K562 (cell line): Measurements from ENCODE around the gene WFIKKN1. TPM values are rescaled to one million over a fixed set of nuclear protein-coding genes. Genes with fewer than 3 reads are reported as not detected.

Experiments used
- ARID2 ChIP-seq: fragments of 450-650 bp; IDR thresholded peaks from 2 replicates; pipeline ENCODE4 v1.6.1; 2017; ENCODE audit warnings: antibody characterized with exemption, mild to moderate bottlenecking
- KAT8 ChIP-seq: fragments of 450-650 bp; IDR thresholded peaks from 2 replicates; pipeline ENCODE4 v1.6.1; 2016; ENCODE audit warnings: low read depth, mild to moderate bottlenecking
- KLF10 ChIP-seq: fragments of 250-450 bp; sonication (Bioruptor Pico); IDR thresholded peaks from 2 replicates; pipeline ENCODE4 v1.6.1; 2021; ENCODE audit warnings: matching md5 sums
- NCOR1 ChIP-seq: fragments of 450-650 bp; IDR thresholded peaks from 2 replicates; pipeline ENCODE4 v1.6.1; 2016; ENCODE audit warnings: mild to moderate bottlenecking, moderate library complexity
- PHB ChIP-seq: fragments of 250-450 bp; sonication (Bioruptor Pico); IDR thresholded peaks from 2 replicates; pipeline ENCODE4 v1.5.0; 2021
- POLR3G ChIP-seq: IDR thresholded peaks from 2 replicates; pipeline ENCODE4 v1.6.1; 2011; ENCODE audit not compliant: insufficient read length, insufficient replicate concordance; ENCODE audit errors: extremely low read depth
- RBM14 ChIP-seq: fragments of 200-400 bp; formaldehyde crosslinking; IDR thresholded peaks from 2 replicates; pipeline ENCODE4 v1.6.1; 2018; ENCODE audit warnings: low read depth, mild to moderate bottlenecking, low read length, moderate library complexity, borderline replicate concordance; ENCODE audit not compliant: insufficient read depth
- RNF2 ChIP-seq: sonication (generic); IDR thresholded peaks from 2 replicates; pipeline ENCODE4 v1.6.1; 2016
- TCF15 ChIP-seq: fragments of 250-450 bp; sonication (Bioruptor Pico); IDR thresholded peaks from 2 replicates; pipeline ENCODE4 v1.8.0; 2022; ENCODE audit warnings: moderate library complexity, mild to moderate bottlenecking, inconsistent platforms
- TEAD2 ChIP-seq: fragments of 450-650 bp; IDR thresholded peaks from 2 replicates; pipeline ENCODE4 v1.6.1; 2016; ENCODE audit warnings: missing genetic modification characterization, control low read depth, missing compliant biosample characterization
- UBTF ChIP-seq, 2 experiments: IDR thresholded peaks; 2 replicates each; pipeline ENCODE4 v1.6.1; 2012; ENCODE audit warnings: improper control_type of control experiment in 2 of 2, low read depth in 2 of 2, low read length in 2 of 2, borderline replicate concordance in 1 of 2
- ZBTB11 ChIP-seq, 3 experiments: fragments of 200-800 bp in 1 of 3; fragments of 250-450 bp in 1 of 3; fragments of 450-650 bp in 1 of 3; sonication (Bioruptor Pico) in 1 of 3; sonication (Bioruptor generic) in 1 of 3; formaldehyde crosslinking in 1 of 3; IDR thresholded peaks; 2 replicates each; pipeline versions ENCODE4 v1.6.1 to v1.8.0; 2016 to 2022; ENCODE audit warnings: mild to moderate bottlenecking in 2 of 3, missing genetic modification characterization in 2 of 3, missing compliant biosample characterization in 1 of 3, moderate library complexity in 1 of 3
- ZNF140 ChIP-seq: fragments of 250-450 bp; sonication (Bioruptor Pico); IDR thresholded peaks from 2 replicates; pipeline ENCODE4 v1.8.0; 2021; ENCODE audit warnings: moderate library complexity, mild to moderate bottlenecking, inconsistent platforms
- ZNF316 ChIP-seq: fragments of 450-650 bp; IDR thresholded peaks from 2 replicates; pipeline ENCODE4 v1.6.1; 2016
- ZNF609 ChIP-seq: sonication (generic); formaldehyde crosslinking; IDR thresholded peaks from 2 replicates; pipeline ENCODE4 v1.8.1; 2023; ENCODE audit warnings: missing genetic modification reagents, mild to moderate bottlenecking, borderline replicate concordance
- ZSCAN29 ChIP-seq: fragments of 450-650 bp; IDR thresholded peaks from 2 replicates; pipeline ENCODE4 v1.6.1; 2017
- polyA plus RNA-seq, 8 experiments: library from polyadenylated mRNA; depleted of rRNA in 4 of 8; stranded (reverse) in 5 of 8; unstranded in 3 of 8; fragments of >200 nt; fragmentation: Nextera tagmentation in 2 of 8; fragmentation: Illumina TruSeq in 1 of 8; extraction: Ambion mirVana in 2 of 8; extraction: Trizol in 1 of 8; gene quantifications; 2 replicates each; pipeline versions ENCODE4 v1.2.1 to v1.2.3, GENCODE V29; 2011 to 2014; ENCODE audit warnings: inconsistent platforms in 1 of 8, missing spikeins in 1 of 8
- total RNA-seq, 7 experiments: library from RNA; depleted of rRNA in 6 of 7; stranded (reverse); fragments of >200 nt in 6 of 7; fragmentation: Illumina TruSeq in 2 of 7; extraction: Trizol in 2 of 7; gene quantifications; 2 replicates each; pipeline versions ENCODE4 v1.2.1 to v1.2.3, GENCODE V29; 2011 to 2021; ENCODE audit warnings: low replicate concordance in 1 of 7

Gene WFIKKN1
- total and polyA plus RNA-seq, 9 of the 15 experiments (the other 6 are each of a cell fraction or from before 2014, with no cell fraction given) = 0.14 to 1.1 (median 0.50) TPM; not detected in 4

- TF ChIP-seq NCOR1 (no peak), RNF2 (no peak), ZNF609 (CRISPR knock-in tag) (no peak), TCF15 (CRISPR knock-in tag) (no peak), ZBTB11 (CRISPR knock-in tag; IDR thresholded peaks at IDR 0.05) (no peak), UBTF (IDR thresholded peaks at IDR 0.05; ENCODE audit: borderline replicate concordance in 1 of 2, low read depth in 2 of 2, low read length in 2 of 2) (no peak; a peak in 1 of 4 replicates), KLF10 (CRISPR knock-in tag) (no peak), ARID2 (no peak), PHB (CRISPR knock-in tag) (0 out of 2 replicates have a peak, but pooled peaks have one; percentile 55), POLR3G (no peak), ZSCAN29 (no peak), ZNF316 (no peak), TEAD2 (tag) (no peak), KAT8 (no peak), RBM14 (no peak), ZNF140 (CRISPR knock-in tag) (no peak)
Observed at GRCh38 chr16:683396-684070, 52.7 kb downstream of the WFIKKN1 start (continued).
